ENCODE results near the gene KIAA1217.

KIAA1217 gene

DNA sequence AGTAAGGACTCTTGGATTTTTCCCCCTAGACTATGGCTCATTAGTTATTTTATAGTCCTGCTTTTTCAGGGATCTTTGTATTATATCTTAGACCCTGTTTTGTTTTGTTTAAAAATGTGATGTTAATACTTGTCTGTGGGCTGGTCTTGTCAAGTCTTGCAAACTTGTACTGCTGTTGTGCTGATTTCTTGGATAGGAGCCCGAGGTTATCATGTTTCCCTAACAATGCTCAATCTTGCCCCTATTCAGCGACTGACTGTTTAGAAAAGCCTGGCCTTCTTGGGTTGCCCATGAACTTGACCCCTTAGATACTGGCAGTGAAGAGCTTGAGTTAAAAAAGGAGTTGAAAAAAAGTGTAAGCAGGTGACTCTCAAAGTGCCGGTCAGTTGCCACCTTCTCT is 115.7 kb downstream of the KIAA1217 start:
- TF ChIP-seq, protein P1, sequence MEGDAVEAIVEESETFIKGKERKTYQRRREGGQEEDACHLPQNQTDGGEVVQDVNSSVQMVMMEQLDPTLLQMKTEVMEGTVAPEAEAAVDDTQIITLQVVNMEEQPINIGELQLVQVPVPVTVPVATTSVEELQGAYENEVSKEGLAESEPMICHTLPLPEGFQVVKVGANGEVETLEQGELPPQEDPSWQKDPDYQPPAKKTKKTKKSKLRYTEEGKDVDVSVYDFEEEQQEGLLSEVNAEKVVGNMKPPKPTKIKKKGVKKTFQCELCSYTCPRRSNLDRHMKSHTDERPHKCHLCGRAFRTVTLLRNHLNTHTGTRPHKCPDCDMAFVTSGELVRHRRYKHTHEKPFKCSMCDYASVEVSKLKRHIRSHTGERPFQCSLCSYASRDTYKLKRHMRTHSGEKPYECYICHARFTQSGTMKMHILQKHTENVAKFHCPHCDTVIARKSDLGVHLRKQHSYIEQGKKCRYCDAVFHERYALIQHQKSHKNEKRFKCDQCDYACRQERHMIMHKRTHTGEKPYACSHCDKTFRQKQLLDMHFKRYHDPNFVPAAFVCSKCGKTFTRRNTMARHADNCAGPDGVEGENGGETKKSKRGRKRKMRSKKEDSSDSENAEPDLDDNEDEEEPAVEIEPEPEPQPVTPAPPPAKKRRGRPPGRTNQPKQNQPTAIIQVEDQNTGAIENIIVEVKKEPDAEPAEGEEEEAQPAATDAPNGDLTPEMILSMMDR (IDR thresholded peaks at IDR 0.05; ENCODE audit: low read depth, low read length, poor library complexity, severe bottlenecking): no peak
- TF ChIP-seq EZH2phosphoT487 (IDR thresholded peaks at IDR 0.05; ENCODE audit: borderline replicate concordance, low read length): no peak
- Histone ChIP-seq H3F3A (ENCODE audit: control insufficient read depth, insufficient read depth) (no peaks in the 10 kb centered on the region), H3K4me3 (ENCODE audit: low read length) (no peak overlapping the region), H3K79me2 (ENCODE audit: control insufficient read depth, low read length) (no peaks in the 10 kb centered on the region), H3K36me3 (ENCODE audit: control insufficient read depth, low read length) (no peaks in the 10 kb centered on the region), H3K4me2 (ENCODE audit: low read length) (no peak overlapping the region), H3K27me3 (ENCODE audit: control insufficient read depth, low read length) (no peaks in the 10 kb centered on the region), H3K4me1 (ENCODE audit: control insufficient read depth, low read length) (peaks cover 20% of the 10 kb centered on the region), H3K27ac (ENCODE audit: low read depth, low read length) (no peak overlapping the region), H4K20me1 (ENCODE audit: control insufficient read depth, insufficient read depth, low read depth, low read length) (no peaks in the 10 kb centered on the region), H3K9me2 (replicated peaks; ENCODE audit: control insufficient read depth, low read length) (no peaks in the 10 kb centered on the region), H3K9me3 (ENCODE audit: control insufficient read depth, insufficient read depth, low read length) (no peaks in the 10 kb centered on the region)

DNA sequence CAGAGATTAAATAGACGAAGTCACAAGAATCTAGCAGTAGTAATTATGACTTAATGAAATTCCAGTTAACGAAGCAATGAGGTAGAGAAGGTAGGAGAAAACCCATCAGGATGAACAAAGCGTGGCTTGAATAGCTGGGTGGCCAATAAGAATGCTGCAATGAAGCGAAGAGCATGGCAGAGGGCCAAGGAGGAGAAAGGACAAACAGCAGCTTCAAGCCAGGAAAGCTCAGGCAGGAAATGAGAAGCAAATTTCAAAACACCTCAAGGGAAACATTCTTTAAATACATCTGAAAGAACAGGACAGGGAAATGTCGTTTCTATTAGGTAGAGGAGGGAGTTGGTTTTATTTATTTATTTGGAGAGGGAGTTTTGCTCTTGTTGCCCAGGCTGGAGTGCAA is 122.5 kb downstream of the KIAA1217 start:
- Histone ChIP-seq H3K27ac (ENCODE audit: low read depth, low read length) (no peak overlapping the region), H4K20me1 (ENCODE audit: control insufficient read depth, insufficient read depth, low read depth, low read length) (no peaks in the 10 kb centered on the region), H3K36me3 (ENCODE audit: control insufficient read depth, low read length) (no peaks in the 10 kb centered on the region), H3K9me3 (ENCODE audit: control insufficient read depth, insufficient read depth, low read length) (no peaks in the 10 kb centered on the region), H3K79me2 (ENCODE audit: control insufficient read depth, low read length) (no peaks in the 10 kb centered on the region), H3K9me2 (replicated peaks; ENCODE audit: control insufficient read depth, low read length) (no peaks in the 10 kb centered on the region), H3K4me1 (ENCODE audit: control insufficient read depth, low read length) (peaks cover 11% of the 10 kb centered on the region), H3K4me3 (ENCODE audit: low read length) (no peak overlapping the region), H3K4me2 (ENCODE audit: low read length) (peak overlapping the region; percentile 43), H3K27me3 (ENCODE audit: control insufficient read depth, low read length) (no peaks in the 10 kb centered on the region), H3F3A (ENCODE audit: control insufficient read depth, insufficient read depth) (no peaks in the 10 kb centered on the region)
- TF ChIP-seq, protein P1 (IDR thresholded peaks at IDR 0.05; ENCODE audit: low read depth, low read length, poor library complexity, severe bottlenecking): no peak
- no peak for TF ChIP-seq EZH2phosphoT487 (IDR thresholded peaks at IDR 0.05; ENCODE audit: borderline replicate concordance, low read length)

DNA sequence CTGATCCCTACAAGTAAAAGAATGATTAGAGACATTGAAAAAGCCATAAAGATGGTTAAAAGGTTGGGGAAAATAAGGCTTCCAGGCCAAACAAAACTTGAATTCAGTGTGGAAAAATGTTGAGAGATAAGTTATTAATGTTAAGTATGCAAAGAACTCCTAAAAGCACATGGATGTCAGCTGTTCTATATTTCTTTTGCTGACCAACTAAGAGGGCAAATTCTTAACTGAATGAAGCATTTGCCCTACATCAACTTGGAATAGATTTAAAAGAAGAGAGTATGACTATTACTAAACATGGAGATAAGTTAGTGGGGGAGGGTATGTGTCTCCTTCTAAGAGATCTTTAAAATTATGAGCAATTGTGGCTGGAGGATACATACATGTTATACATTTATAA is 124.8 kb downstream of the KIAA1217 start:
- Histone ChIP-seq H3K36me3 (ENCODE audit: control insufficient read depth, low read length) (no peaks in the 10 kb centered on the region), H3K27me3 (ENCODE audit: control insufficient read depth, low read length) (no peaks in the 10 kb centered on the region), H3K4me3 (ENCODE audit: low read length) (no peak overlapping the region), H3F3A (ENCODE audit: control insufficient read depth, insufficient read depth) (no peaks in the 10 kb centered on the region), H4K20me1 (ENCODE audit: control insufficient read depth, insufficient read depth, low read depth, low read length) (no peaks in the 10 kb centered on the region), H3K4me1 (ENCODE audit: control insufficient read depth, low read length) (peaks cover 11% of the 10 kb centered on the region), H3K27ac (ENCODE audit: low read depth, low read length) (no peak overlapping the region), H3K79me2 (ENCODE audit: control insufficient read depth, low read length) (no peaks in the 10 kb centered on the region), H3K9me2 (replicated peaks; ENCODE audit: control insufficient read depth, low read length) (no peaks in the 10 kb centered on the region), H3K4me2 (ENCODE audit: low read length) (no peak overlapping the region), H3K9me3 (ENCODE audit: control insufficient read depth, insufficient read depth, low read length) (no peaks in the 10 kb centered on the region)
- TF ChIP-seq, protein P1 (IDR thresholded peaks at IDR 0.05; ENCODE audit: low read depth, low read length, poor library complexity, severe bottlenecking): no peak
- TF ChIP-seq EZH2phosphoT487 (IDR thresholded peaks at IDR 0.05; ENCODE audit: borderline replicate concordance, low read length): no peak
